CD14-positive monocyte (primary cell): ENCODE results near the gene AOPEP. TPM values are rescaled to one million over a fixed set of nuclear protein-coding genes. Genes with fewer than 3 reads are reported as not detected.

Source experiments
- DNase-seq, 3 donors: peaks; one replicate each; pipeline ENCODE4 v3.0.0-alpha.2; 2011 to 2022
- H2AFZ ChIP-seq: 2 replicates; pipeline ENCODE4 v1.6.0; 2012; ENCODE audit warnings: mild to moderate bottlenecking, low read depth, low read length, inconsistent platforms; ENCODE audit not compliant: insufficient read depth, poor library complexity, severe bottlenecking
- H3K27ac ChIP-seq, 2 donors: 1 replicate in 1 of 2; 2 replicates in 1 of 2; pipeline ENCODE4 v1.5.1; 2012 to 2013; ENCODE audit warnings: low read length in 2 of 2, control low read depth in 1 of 2, inconsistent platforms in 1 of 2, low read depth in 1 of 2, mild to moderate bottlenecking in 1 of 2
- H3K27me3 ChIP-seq, 2 donors: one replicate each; pipeline versions ENCODE4 v1.6.0 to v1.6.1; 2011 to 2013; ENCODE audit warnings: low read length in 2 of 2; ENCODE audit not compliant: control insufficient read depth in 2 of 2, insufficient read depth in 2 of 2
- H3K36me3 ChIP-seq, 2 donors: replicated peaks in 1 of 2; 1 replicate in 1 of 2; 2 replicates in 1 of 2; pipeline versions ENCODE4 v1.5.1 to v1.6.1; 2012 to 2013; ENCODE audit warnings: low read length in 2 of 2, control low read depth in 1 of 2, inconsistent platforms in 1 of 2, mild to moderate bottlenecking in 1 of 2; ENCODE audit not compliant: insufficient read depth in 2 of 2, control insufficient read depth in 1 of 2
- H3K4me1 ChIP-seq, 2 donors: 1 replicate in 1 of 2; 2 replicates in 1 of 2; pipeline versions ENCODE4 v1.5.1 to v1.6.1; 2012 to 2013; ENCODE audit warnings: low read length in 2 of 2, control low read depth in 1 of 2, inconsistent platforms in 1 of 2, mild to moderate bottlenecking in 1 of 2, moderate library complexity in 1 of 2; ENCODE audit not compliant: insufficient read depth in 2 of 2, control insufficient read depth in 1 of 2
- H3K4me2 ChIP-seq: replicated peaks from 2 replicates; pipeline ENCODE3; 2012; ENCODE audit warnings: low read length, moderate library complexity, mild to moderate bottlenecking; ENCODE audit not compliant: poor library complexity, severe bottlenecking; ENCODE audit errors: extremely low read depth
- H3K4me3 ChIP-seq, 3 experiments: fragments of 200-600 bp in 1 of 3; sonication (generic) in 1 of 3; replicated peaks in 1 of 3; 1 replicate in 2 of 3; 2 replicates in 1 of 3; pipeline ENCODE4 v1.5.1; 2011 to 2013; ENCODE audit warnings: low read length in 3 of 3, mild to moderate bottlenecking in 3 of 3, control low read depth in 2 of 3, low read depth in 2 of 3, inconsistent platforms in 1 of 3, moderate library complexity in 1 of 3
- H3K79me2 ChIP-seq: 2 replicates; pipeline ENCODE4 v1.6.0; 2012; ENCODE audit warnings: mild to moderate bottlenecking, control low read depth, inconsistent platforms, low read length, moderate library complexity; ENCODE audit not compliant: insufficient read depth
- H3K9ac ChIP-seq: 2 replicates; pipeline ENCODE4 v1.6.0; 2017; ENCODE audit warnings: low read length, mild to moderate bottlenecking; ENCODE audit not compliant: insufficient read depth, poor library complexity, severe bottlenecking
- H3K9me3 ChIP-seq, 2 donors: replicated peaks in 1 of 2; 1 replicate in 1 of 2; 2 replicates in 1 of 2; pipeline versions ENCODE4 v1.5.1 to v1.6.1; 2012 to 2013; ENCODE audit warnings: low read length in 2 of 2, control low read depth in 1 of 2; ENCODE audit not compliant: control insufficient read depth in 1 of 2, insufficient read depth in 1 of 2
- H4K20me1 ChIP-seq: 2 replicates; pipeline ENCODE4 v1.6.0; 2012; ENCODE audit warnings: mild to moderate bottlenecking, low read length, control low read depth, moderate library complexity; ENCODE audit not compliant: insufficient read depth
- H3K27ac Mint-ChIP-seq, 7 donors: one replicate each; pipeline ENCODE4 v1.8.0; 2020; ENCODE audit warnings: mild to moderate bottlenecking in 7 of 7, mixed read lengths in 7 of 7, moderate library complexity in 6 of 7, inconsistent platforms in 2 of 7
- H3K27me3 Mint-ChIP-seq, 3 donors: one replicate each; pipeline ENCODE4 v1.8.0; 2021 to 2022; ENCODE audit warnings: low read depth in 3 of 3, mild to moderate bottlenecking in 3 of 3, mixed read lengths in 3 of 3, moderate library complexity in 3 of 3, inconsistent platforms in 1 of 3
- H3K36me3 Mint-ChIP-seq, 2 donors: one replicate each; pipeline ENCODE4 v1.8.0; 2020; ENCODE audit warnings: mixed read lengths in 2 of 2, inconsistent platforms in 1 of 2, mild to moderate bottlenecking in 1 of 2
- H3K4me1 Mint-ChIP-seq: one replicate; pipeline ENCODE4 v1.8.0; 2020; ENCODE audit warnings: mild to moderate bottlenecking, mixed read lengths
- H3K4me3 Mint-ChIP-seq, 2 donors: one replicate each; pipeline ENCODE4 v1.8.0; 2020; ENCODE audit warnings: mild to moderate bottlenecking in 2 of 2, mixed read lengths in 2 of 2, moderate library complexity in 1 of 2
- H3K9me3 Mint-ChIP-seq, 7 donors: one replicate each; pipeline ENCODE4 v1.8.0; 2020 to 2022; ENCODE audit warnings: mixed read lengths in 7 of 7, mild to moderate bottlenecking in 6 of 7, moderate library complexity in 6 of 7, inconsistent platforms in 2 of 7
- CTCF ChIP-seq: fragments of 200-600 bp; IDR thresholded peaks from one replicate; pipeline ENCODE4 v1.8.0; 2022; ENCODE audit warnings: antibody characterized with exemption, mild to moderate bottlenecking
- WGBS: methylation state at CpG from one replicate; pipeline ENCODE4 v1.1.5; 2013; ENCODE audit warnings: missing lambda C conversion rate; ENCODE audit not compliant: insufficient coverage; 5-methylcytosine and 5-hydroxymethylcytosine counted together
- intact Hi-C, 2 donors: fragments of 100-400 bp; cut with micrococcal nuclease; formaldehyde crosslinking; loops; one replicate each; pipeline versions ENCODE4 v1.15.0 to v1.15.1; 2023
- polyA plus RNA-seq, 3 donors: library from polyadenylated mRNA; depleted of rRNA in 1 of 3; unstranded in 2 of 3; stranded (reverse) in 1 of 3; fragments of 300-500 nt in 2 of 3; fragments of >200 nt in 1 of 3; fragmentation: Illumina TruSeq in 2 of 3; gene quantifications; 1 replicate in 2 of 3; 2 replicates in 1 of 3; pipeline ENCODE4 v1.2.3, GENCODE V29; 2012 to 2021

The AOPEP gene
- polyA plus RNA-seq, 3 donors, result 3.0 to 4.1 (median 3.1) TPM

GRCh38 chr9:94699715-94700373 is 26.7 kb upstream of the AOPEP start:
- Histone ChIP-seq H2AFZ (no peak overlapping the region), H3K9me3 (no peaks in the 10 kb centered on the region), H3K27me3 (no peaks in the 10 kb centered on the region), H3K4me3 (no peak overlapping the region), H3K4me1 (no peaks in the 10 kb centered on the region), H3K27ac (no peak overlapping the region), H3K79me2 (no peaks in the 10 kb centered on the region), H3K4me2 (no peak overlapping the region), H4K20me1 (no peaks in the 10 kb centered on the region), H3K36me3 (no peaks in the 10 kb centered on the region), H3K9ac (no peak overlapping the region)
- no peak overlapping the region for H3K4me3 Mint-ChIP-seq
- no peaks in the 10 kb centered on the region for H3K4me1 Mint-ChIP-seq
- intact Hi-C loops, result no loop called here
- peaks cover 0 to 2% (median 0%) of the 10 kb centered on the region in 7 donors for H3K9me3 Mint-ChIP-seq
- no peak overlapping the region for H3K27ac Mint-ChIP-seq
- 100% methylated on average over 2 of the region's 4 CpGs for WGBS
- no peak for TF ChIP-seq CTCF
- DNase-seq, result no peak
- H3K27me3 Mint-ChIP-seq, result peaks cover 7 to 26% (median 10%) of the 10 kb centered on the region in 3 donors
- no peaks in the 10 kb centered on the region for H3K36me3 Mint-ChIP-seq

- Mint-ChIP-seq H3K36me3 (no peaks in the 10 kb centered on the region), H3K4me1 (no peaks in the 10 kb centered on the region), H3K4me3 (no peak overlapping the region), H3K27ac (no peak overlapping the region), H3K27me3 (peaks cover 7 to 26% (median 10%) of the 10 kb centered on the region in 3 donors), H3K9me3 (peaks cover 0 to 2% (median 0%) of the 10 kb centered on the region in 7 donors)
- H3K4me2 ChIP-seq, result no peak overlapping the region
- no peaks in the 10 kb centered on the region for H3K4me1 ChIP-seq
- TF ChIP-seq CTCF, result no peak
- H3K27me3 ChIP-seq, result no peaks in the 10 kb centered on the region
- H3K27ac ChIP-seq, result no peak overlapping the region
- H3K4me3 ChIP-seq, result no peak overlapping the region
- H3K79me2 ChIP-seq, result no peaks in the 10 kb centered on the region
- H3K9ac ChIP-seq, result no peak overlapping the region
- no peaks in the 10 kb centered on the region for H3K9me3 ChIP-seq
- DNase-seq, result no peak
- H3K36me3 ChIP-seq, result no peaks in the 10 kb centered on the region
- 100% methylated on average over 1 of the region's 3 CpGs for WGBS
- intact Hi-C loops, result no loop called here
- no peak overlapping the region for H2AFZ ChIP-seq
- H4K20me1 ChIP-seq, result no peaks in the 10 kb centered on the region
Observed at GRCh38 chr9:94700445-94700844, 26.1 kb upstream of the AOPEP start.
